OCI-LY3 (cell line): Measurements from ENCODE around the gene NYNRIN.

ENCODE experiments used
- H2AFZ ChIP-seq: fragments of 200-600, 300-600 bp; shearing (Covaris generic); 2 replicates; pipeline ENCODE4 v1.6.0; 2014; ENCODE audit warnings: antibody characterized with exemption, low read depth, low read length
- H3K27ac ChIP-seq: fragments of 200-600, 300-600 bp; sonication (generic); 2 replicates; pipeline ENCODE4 v1.5.1; 2014; ENCODE audit warnings: mild to moderate bottlenecking, low read length, moderate library complexity, mixed read lengths
- H3K27me3 ChIP-seq: fragments of 200-600, 300-600 bp; sonication (generic); 2 replicates; pipeline ENCODE4 v1.6.1; 2014; ENCODE audit warnings: low read depth, low read length, mixed read lengths
- H3K36me3 ChIP-seq: fragments of 200-600, 300-600 bp; sonication (generic); replicated peaks from 2 replicates; pipeline ENCODE3; 2014; ENCODE audit warnings: low read depth, low read length, mixed read lengths
- H3K4me1 ChIP-seq: fragments of 300-600, 200-600 bp; sonication (generic); 2 replicates; pipeline ENCODE4 v1.6.1; 2014; ENCODE audit warnings: low read length, mixed read lengths
- H3K4me2 ChIP-seq: fragments of 200-600, 300-600 bp; sonication (generic); 2 replicates; pipeline ENCODE4 v1.6.1; 2014; ENCODE audit warnings: low read length, mixed read lengths
- H3K4me3 ChIP-seq: fragments of 300-600, 200-600 bp; sonication (generic); 2 replicates; pipeline ENCODE4 v1.5.1; 2014; ENCODE audit warnings: antibody characterized with exemption, mild to moderate bottlenecking, low read length, moderate library complexity
- H3K79me2 ChIP-seq: fragments of 300-600, 200-600 bp; shearing (Covaris generic); 2 replicates; pipeline ENCODE4 v1.6.1; 2014; ENCODE audit warnings: mild to moderate bottlenecking, low read length, mixed read lengths
- H3K9ac ChIP-seq: fragments of 300-600, 200-600 bp; shearing (Covaris generic); 2 replicates; pipeline ENCODE4 v1.6.0; 2014; ENCODE audit warnings: mild to moderate bottlenecking, low read length, moderate library complexity
- H3K9me3 ChIP-seq: fragments of 200-600, 300-600 bp; shearing (Covaris generic); 2 replicates; pipeline ENCODE4 v1.6.1; 2014; ENCODE audit warnings: low read length, mixed read lengths; ENCODE audit not compliant: insufficient read depth
- H4K20me1 ChIP-seq: fragments of 200-600, 300-600 bp; sonication (generic); 2 replicates; pipeline ENCODE4 v1.6.1; 2016; ENCODE audit warnings: low read length, mixed read lengths; ENCODE audit not compliant: insufficient read depth
- EZH2phosphoT487 ChIP-seq: fragments of 200-600 bp; shearing (Covaris generic); IDR thresholded peaks from 2 replicates; pipeline ENCODE4 v1.6.1; 2018; ENCODE audit warnings: antibody characterized with exemption, mixed run types, low read depth
- TF ChIP-seq, protein P1 (sequence below): fragments of 200-600, 300-600 bp; sonication (generic); IDR thresholded peaks from 2 replicates; pipeline ENCODE4 v1.5.1; 2014; ENCODE audit warnings: antibody characterized with exemption, low read length, low read depth

NYNRIN gene

DNA sequence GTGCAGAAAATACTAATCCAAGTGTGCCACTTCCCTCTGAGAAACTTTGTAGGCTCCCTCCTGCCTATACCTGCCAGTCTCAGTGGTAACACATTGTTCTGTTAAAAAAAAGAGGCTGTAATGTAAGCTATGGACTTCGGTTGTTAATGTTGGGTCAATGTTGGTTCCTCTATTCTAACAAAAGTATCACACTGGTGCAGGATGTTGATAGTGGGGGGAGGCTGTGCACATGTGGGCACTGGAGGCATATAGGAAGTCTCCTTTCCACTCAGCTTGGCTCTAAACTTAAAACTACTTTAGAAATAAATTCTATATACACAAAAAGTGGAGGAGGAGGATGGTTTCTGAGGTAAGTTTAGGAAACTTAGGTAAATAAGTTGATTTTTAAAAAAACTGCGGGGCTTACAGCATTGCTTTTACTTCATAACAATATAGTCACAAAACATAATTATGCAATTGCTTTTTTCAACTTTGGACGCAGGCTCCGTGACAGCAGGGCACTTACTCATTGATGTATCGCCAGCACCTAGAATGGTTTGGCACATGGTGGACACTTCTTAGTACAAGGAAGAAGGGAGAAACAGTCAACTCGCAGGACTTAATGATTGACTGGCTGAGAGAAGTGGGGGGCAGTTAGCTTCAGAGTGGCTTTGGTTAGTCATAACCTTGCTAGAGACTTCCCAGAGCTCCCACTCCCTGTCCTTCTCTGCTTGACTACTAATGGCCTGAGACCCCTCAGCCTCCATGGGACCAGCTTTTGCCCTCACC, 7.9 kb upstream of the NYNRIN start:
- H3K4me2 ChIP-seq = no peak overlapping the region
- no peaks in the 10 kb centered on the region for H3K4me1 ChIP-seq
- H4K20me1 ChIP-seq = no peaks in the 10 kb centered on the region
- no peak overlapping the region for H2AFZ ChIP-seq
- H3K79me2 ChIP-seq = no peaks in the 10 kb centered on the region
- peaks cover 36% of the 10 kb centered on the region for H3K27me3 ChIP-seq
- TF ChIP-seq, protein P1, sequence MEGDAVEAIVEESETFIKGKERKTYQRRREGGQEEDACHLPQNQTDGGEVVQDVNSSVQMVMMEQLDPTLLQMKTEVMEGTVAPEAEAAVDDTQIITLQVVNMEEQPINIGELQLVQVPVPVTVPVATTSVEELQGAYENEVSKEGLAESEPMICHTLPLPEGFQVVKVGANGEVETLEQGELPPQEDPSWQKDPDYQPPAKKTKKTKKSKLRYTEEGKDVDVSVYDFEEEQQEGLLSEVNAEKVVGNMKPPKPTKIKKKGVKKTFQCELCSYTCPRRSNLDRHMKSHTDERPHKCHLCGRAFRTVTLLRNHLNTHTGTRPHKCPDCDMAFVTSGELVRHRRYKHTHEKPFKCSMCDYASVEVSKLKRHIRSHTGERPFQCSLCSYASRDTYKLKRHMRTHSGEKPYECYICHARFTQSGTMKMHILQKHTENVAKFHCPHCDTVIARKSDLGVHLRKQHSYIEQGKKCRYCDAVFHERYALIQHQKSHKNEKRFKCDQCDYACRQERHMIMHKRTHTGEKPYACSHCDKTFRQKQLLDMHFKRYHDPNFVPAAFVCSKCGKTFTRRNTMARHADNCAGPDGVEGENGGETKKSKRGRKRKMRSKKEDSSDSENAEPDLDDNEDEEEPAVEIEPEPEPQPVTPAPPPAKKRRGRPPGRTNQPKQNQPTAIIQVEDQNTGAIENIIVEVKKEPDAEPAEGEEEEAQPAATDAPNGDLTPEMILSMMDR = no peak
- TF ChIP-seq EZH2phosphoT487 = no peak
- no peak overlapping the region for H3K9ac ChIP-seq
- no peaks in the 10 kb centered on the region for H3K9me3 ChIP-seq
- H3K4me3 ChIP-seq = no peak overlapping the region
- no peak overlapping the region for H3K27ac ChIP-seq
- H3K36me3 ChIP-seq = no peaks in the 10 kb centered on the region

DNA sequence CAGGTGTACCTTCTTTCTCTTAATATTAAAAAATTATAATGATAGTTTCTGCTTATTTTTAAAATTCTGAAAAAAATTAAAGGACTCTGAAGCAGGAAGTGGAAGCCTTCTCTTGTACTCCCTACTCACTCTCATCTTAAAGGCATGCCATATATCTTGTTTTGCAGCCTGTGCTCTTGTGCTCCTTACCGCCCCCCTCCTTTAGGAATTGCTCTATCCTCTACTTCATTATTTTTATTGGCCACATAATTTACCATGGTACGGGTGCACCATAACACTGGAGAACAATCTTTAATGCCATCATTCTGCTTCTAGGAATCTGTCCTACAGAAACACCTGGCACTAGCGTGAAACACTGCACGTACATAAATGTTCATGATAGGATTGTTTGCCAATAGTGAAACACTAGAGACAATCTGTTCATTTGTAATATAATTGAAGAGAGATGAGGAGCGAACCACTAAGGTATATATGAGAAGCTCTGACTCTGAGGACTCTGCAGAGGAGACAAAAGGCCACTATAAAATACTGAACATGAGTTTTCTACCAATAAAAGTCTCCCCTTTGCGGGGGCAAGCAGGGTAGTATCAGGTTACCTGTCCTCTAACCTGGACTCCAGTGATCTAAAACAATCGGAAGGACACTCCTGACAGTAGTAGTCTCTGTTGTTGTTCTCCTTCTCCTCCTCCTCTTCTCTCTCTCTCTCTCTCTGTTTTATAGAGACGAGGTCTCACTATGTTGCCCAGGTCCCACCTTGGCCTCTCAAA, 6.3 kb upstream of the NYNRIN start:
- Histone ChIP-seq H3K4me1 (no peaks in the 10 kb centered on the region), H3K9me3 (no peaks in the 10 kb centered on the region)

GRCh38 chr14:24394275-24394674, 4.5 kb upstream of the NYNRIN start:
- H3K27ac ChIP-seq = no peak overlapping the region
- H3K9me3 ChIP-seq = no peaks in the 10 kb centered on the region
- no peak overlapping the region for H3K4me2 ChIP-seq
- H3K27me3 ChIP-seq = peaks cover 12% of the 10 kb centered on the region
- H3K79me2 ChIP-seq = no peaks in the 10 kb centered on the region
- H3K4me1 ChIP-seq = no peaks in the 10 kb centered on the region
- no peak overlapping the region for H3K4me3 ChIP-seq
- H2AFZ ChIP-seq = no peak overlapping the region
- no peak overlapping the region for H3K9ac ChIP-seq
- TF ChIP-seq EZH2phosphoT487 = no peak
- TF ChIP-seq, protein P1 = no peak
- no peaks in the 10 kb centered on the region for H3K36me3 ChIP-seq
- H4K20me1 ChIP-seq = no peaks in the 10 kb centered on the region

More for the DNA sequence above, 6.3 kb upstream of the NYNRIN start:
- no peak overlapping the region for H2AFZ ChIP-seq
- no peaks in the 10 kb centered on the region for H3K36me3 ChIP-seq
- no peak overlapping the region for H3K27ac ChIP-seq
- H3K4me2 ChIP-seq = no peak overlapping the region
- no peak overlapping the region for H3K9ac ChIP-seq
- TF ChIP-seq EZH2phosphoT487 = no peak
- TF ChIP-seq, protein P1 = no peak
- no peaks in the 10 kb centered on the region for H3K79me2 ChIP-seq
- H3K27me3 ChIP-seq = peaks cover 29% of the 10 kb centered on the region
- no peak overlapping the region for H3K4me3 ChIP-seq
- H4K20me1 ChIP-seq = no peaks in the 10 kb centered on the region
